GM18951 (cell line): ENCODE measurements around the gene RPL7L1.
A peak's percentile ranks its signal among the peaks of the same experiment; 100 is the strongest.
"Not testable (repeated sequence)": the region's sequence is repeated elsewhere in the genome, so short reads cannot be mapped to it uniquely, and the experiment has no call there.

Experiments
- POLR2A ChIP-seq: IDR thresholded peaks from 4 replicates; pipeline ENCODE4 v1.6.1; 2011; ENCODE audit warnings: mild to moderate bottlenecking; ENCODE audit not compliant: insufficient read length, insufficient read depth; ENCODE audit errors: extremely low read depth
- in situ Hi-C: fragments of 300-500 bp; cut with MboI; formaldehyde crosslinking; loops from one replicate; pipeline ENCODE4 v1.12.0; 2022; ENCODE audit warnings: low sequenced_read_pairs, mixed read lengths, inconsistent platforms; ENCODE audit not compliant: unreplicated experiment

RPL7L1 gene

GRCh38 chr6:42873313-42873712 is 6.1 kb upstream of the RPL7L1 start:
- in situ Hi-C loops, result loop anchor here (10.0 kb wide), 1 partner anchor 209 kb away; no protein-coding TSS in a partner anchor
- no peak for TF ChIP-seq POLR2A

DNA sequence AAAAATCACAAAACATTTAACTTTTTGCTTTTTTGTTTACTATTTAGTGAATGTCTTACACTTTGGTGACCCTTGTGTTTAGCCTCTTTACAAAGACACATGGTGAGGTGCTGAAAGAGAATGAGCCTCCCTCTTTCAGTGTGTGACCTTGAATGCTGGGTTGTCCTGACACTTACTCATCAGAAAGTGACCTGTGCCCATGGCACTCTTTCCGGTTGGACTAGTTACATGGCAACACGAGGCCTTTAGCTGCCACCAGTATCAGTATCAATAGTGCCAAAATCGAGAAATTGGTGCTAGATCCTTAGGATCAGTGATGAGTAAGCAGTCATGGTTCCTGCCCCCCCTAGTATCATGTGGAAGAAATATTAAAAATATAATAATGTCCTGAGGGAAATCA is 1.7 kb upstream of the RPL7L1 start:
- no peak for TF ChIP-seq POLR2A
- in situ Hi-C loops, result loop anchor here (10.0 kb wide), 1 partner anchor 213 kb away; no protein-coding TSS in a partner anchor

GRCh38 chr6:42880240-42880817 is 913 bp downstream of the RPL7L1 start:
- in situ Hi-C loops, result not testable (repeated sequence)

DNA sequence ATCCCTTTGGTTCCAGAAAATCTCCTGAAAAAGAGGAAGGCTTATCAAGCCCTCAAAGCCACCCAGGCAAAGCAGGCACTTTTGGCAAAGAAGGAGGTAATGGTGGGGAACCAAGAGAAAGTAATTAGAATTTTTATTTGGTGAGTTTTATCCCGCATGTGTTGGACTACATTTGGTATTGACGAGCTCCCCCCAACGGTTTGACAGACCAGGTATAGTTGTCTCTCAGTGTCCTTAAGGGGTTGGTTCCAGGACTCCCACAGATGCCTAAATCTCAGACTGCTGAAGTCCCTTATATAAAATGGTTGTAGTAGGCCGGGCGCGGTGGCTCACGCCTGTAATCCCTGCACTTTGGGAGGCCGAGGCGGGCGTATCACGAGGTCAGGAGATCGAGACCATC is 1.5 kb downstream of the RPL7L1 start:
- in situ Hi-C loops, result not testable (repeated sequence)

- in situ Hi-C loops, result no loop called here
- TF ChIP-seq POLR2A, result no peak
These were observed 6.3 kb downstream of the RPL7L1 start for GRCh38 chr6:42885702-42886101.

DNA sequence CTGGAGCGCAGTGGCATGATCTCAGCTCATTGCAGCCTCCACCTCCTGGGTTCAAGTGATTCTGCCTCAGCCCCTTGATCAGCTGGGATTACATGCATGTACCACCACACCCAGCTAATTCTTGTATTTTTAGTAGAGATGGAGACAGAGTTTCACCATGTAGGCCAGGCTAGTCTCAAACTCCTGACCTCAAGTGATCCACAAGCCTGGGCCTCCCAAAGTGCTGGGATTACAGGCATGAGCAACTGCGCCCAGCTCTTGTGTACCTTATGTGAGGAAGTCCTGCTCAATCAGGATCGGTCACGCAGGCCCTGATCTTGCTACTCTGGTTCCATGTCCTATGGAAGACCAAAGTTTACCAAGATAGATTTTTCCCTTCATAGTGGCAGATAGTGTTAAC is 8.8 kb downstream of the RPL7L1 start:
- in situ Hi-C loops, result not testable (repeated sequence)

- no peak for TF ChIP-seq POLR2A
- in situ Hi-C loops, result no loop called here
These were observed 10.4 kb downstream of the RPL7L1 start for GRCh38 chr6:42889815-42890214.

- in situ Hi-C loops, result no loop called here
- TF ChIP-seq POLR2A, result peak; percentile 94
These were observed 11.1 kb downstream of the RPL7L1 start for GRCh38 chr6:42890311-42891198.

GRCh38 chr6:42891199-42891722 is 11.8 kb downstream of the RPL7L1 start:
- in situ Hi-C loops, result no loop called here
- no peak for TF ChIP-seq POLR2A

- in situ Hi-C loops, result not testable (repeated sequence)
These were observed 14.8 kb downstream of the RPL7L1 start for GRCh38 chr6:42894041-42894828.

- no peak for TF ChIP-seq POLR2A
- in situ Hi-C loops, result no loop called here
These were observed 16.8 kb downstream of the RPL7L1 start for GRCh38 chr6:42896178-42896719.

DNA sequence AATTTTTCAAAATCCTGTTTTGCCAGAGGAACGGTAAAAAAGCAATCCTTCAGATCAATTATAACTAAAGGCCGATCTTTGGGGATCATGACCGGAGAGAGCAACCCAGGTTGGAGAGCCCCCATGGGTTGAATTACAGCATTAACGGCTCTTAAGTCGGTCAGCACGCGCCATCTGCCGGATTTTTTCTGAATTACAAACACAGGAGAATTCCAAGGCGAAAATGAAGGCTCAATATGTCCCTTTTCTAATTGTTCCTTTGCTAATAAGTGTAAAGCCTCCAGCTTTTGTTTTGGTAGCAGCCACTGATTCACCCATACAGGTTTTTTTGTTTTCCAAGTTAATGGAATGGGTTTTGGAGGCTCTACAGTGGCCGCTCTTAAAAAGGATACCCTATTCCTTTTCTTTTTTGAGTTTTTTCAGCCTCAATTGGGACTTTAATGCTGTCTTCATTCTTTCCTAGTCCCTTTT is 19.5 kb downstream of the RPL7L1 start:
- in situ Hi-C loops, result no loop called here
- TF ChIP-seq POLR2A, result no peak

DNA sequence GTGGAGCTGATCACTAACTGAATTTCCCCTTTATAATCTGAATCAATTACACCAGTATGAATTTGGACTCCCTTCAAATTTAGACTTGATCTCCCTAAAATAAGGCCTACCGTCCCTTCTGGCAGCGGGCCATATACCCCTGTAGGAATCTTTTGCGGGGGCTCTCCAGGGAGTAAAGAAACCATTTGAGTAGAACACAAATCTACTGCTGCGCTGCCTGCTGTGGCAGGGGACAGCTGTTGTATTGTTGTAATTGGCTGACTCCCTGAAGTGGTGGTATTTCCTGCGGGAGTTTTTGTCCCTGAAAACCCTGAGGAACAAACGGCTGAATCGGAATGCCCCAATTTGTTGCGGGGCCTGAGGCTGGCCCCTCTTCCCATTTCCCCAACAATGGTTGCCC is 20.5 kb downstream of the RPL7L1 start:
- TF ChIP-seq POLR2A, result no peak
- in situ Hi-C loops, result loop anchor here (10.0 kb wide), 1 partner anchor 245 kb away; no protein-coding TSS in a partner anchor
